Thyroid gland (tissue), 4 donors: ENCODE data around the gene CACFD1.

Experiments
- CTCF ChIP-seq, 6 experiments: fragments of 200-600 bp in 3 of 6; fragments of 450-650 bp in 3 of 6; sonication (generic) in 3 of 6; IDR thresholded peaks; one replicate each; pipeline ENCODE4 v1.5.1; 2016 to 2019; ENCODE audit warnings: antibody characterized with exemption in 6 of 6, mild to moderate bottlenecking in 2 of 6, inconsistent platforms in 1 of 6, moderate library complexity in 1 of 6
- POLR2A ChIP-seq, 2 donors: fragments of 450-650 bp; IDR thresholded peaks; one replicate each; pipeline ENCODE4 v1.6.1; 2017; ENCODE audit warnings: antibody characterized with exemption in 2 of 2, mild to moderate bottlenecking in 2 of 2, moderate library complexity in 1 of 2

- no peak for TF ChIP-seq CTCF (IDR thresholded peaks at IDR 0.05)
- no peak for TF ChIP-seq POLR2A (IDR thresholded peaks at IDR 0.05)
Observed at GRCh38 chr9:133477992-133478850, 18.4 kb downstream of the CACFD1 start.
